OCI-LY1 (cell line): ENCODE measurements around the gene SASH3.

Experiments
- H2AFZ ChIP-seq: fragments of 200-600 bp; sonication (generic), shearing (Covaris generic); 2 replicates; pipeline ENCODE4 v1.6.0; 2014; ENCODE audit warnings: antibody characterized with exemption, mild to moderate bottlenecking, low read length
- H3F3A ChIP-seq: fragments of 200-600 bp; sonication (generic), shearing (Covaris generic); 2 replicates; pipeline ENCODE4 v1.6.0; 2014; ENCODE audit warnings: mild to moderate bottlenecking, antibody characterized with exemption, low read length, moderate library complexity; ENCODE audit not compliant: insufficient read depth
- H3K27ac ChIP-seq: fragments of 200-600 bp; sonication (generic); 2 replicates; pipeline ENCODE4 v1.5.1; 2014; ENCODE audit warnings: low read length, mixed run types, mild to moderate bottlenecking, low read depth; ENCODE audit not compliant: poor library complexity, severe bottlenecking
- H3K27me3 ChIP-seq: fragments of 200-600 bp; sonication (generic); 2 replicates; pipeline ENCODE4 v1.6.0; 2014; ENCODE audit warnings: antibody characterized with exemption, mild to moderate bottlenecking, low read length, moderate library complexity; ENCODE audit not compliant: insufficient read depth
- H3K36me3 ChIP-seq: fragments of 200-600 bp; sonication (generic); 2 replicates; pipeline ENCODE4 v1.6.1; 2014; ENCODE audit warnings: mild to moderate bottlenecking, antibody characterized with exemption, low read length, moderate library complexity, mixed read lengths; ENCODE audit not compliant: insufficient read depth
- H3K4me1 ChIP-seq: fragments of 200-600 bp; sonication (generic); 2 replicates; pipeline ENCODE4 v1.5.1; 2014; ENCODE audit warnings: mild to moderate bottlenecking, low read length, moderate library complexity; ENCODE audit not compliant: insufficient read depth, severe bottlenecking
- H3K4me2 ChIP-seq: fragments of 200-600 bp; sonication (generic), shearing (Covaris generic); 2 replicates; pipeline ENCODE4 v1.6.1; 2014; ENCODE audit warnings: low read length
- H3K4me3 ChIP-seq: fragments of 200-600 bp; sonication (generic); 2 replicates; pipeline ENCODE4 v1.5.1; 2014; ENCODE audit warnings: low read length, low read depth, mild to moderate bottlenecking, mixed read lengths; ENCODE audit not compliant: poor library complexity, severe bottlenecking
- H3K79me2 ChIP-seq: fragments of 200-600 bp; shearing (Covaris generic); 2 replicates; pipeline ENCODE4 v1.6.1; 2016; ENCODE audit warnings: mixed run types, low read length, mixed read lengths; ENCODE audit not compliant: insufficient read depth
- H3K9ac ChIP-seq: fragments of 200-600 bp; sonication (generic), shearing (Covaris generic); 2 replicates; pipeline ENCODE4 v1.6.1; 2014; ENCODE audit warnings: mild to moderate bottlenecking, low read length, mixed read lengths
- H3K9me2 ChIP-seq: fragments of 200-600 bp; sonication (generic), shearing (Covaris generic); 2 replicates; pipeline ENCODE4 v1.6.1; 2014; ENCODE audit warnings: low read depth, mild to moderate bottlenecking, low read length, mixed read lengths
- H3K9me3 ChIP-seq: fragments of 200-600 bp; shearing (Covaris generic); 2 replicates; pipeline ENCODE4 v1.6.1; 2014; ENCODE audit warnings: low read length, mixed read lengths
- H4K20me1 ChIP-seq: fragments of 200-600 bp; sonication (generic), shearing (Covaris generic); 2 replicates; pipeline ENCODE4 v1.6.0; 2016; ENCODE audit warnings: mild to moderate bottlenecking, low read length; ENCODE audit not compliant: insufficient read depth
- CTCF ChIP-seq: fragments of 200-600 bp; sonication (generic), shearing (Covaris generic); IDR thresholded peaks from 2 replicates; pipeline ENCODE4 v1.5.1; 2017; ENCODE audit warnings: mild to moderate bottlenecking, antibody characterized with exemption, low read length, moderate library complexity, mixed read lengths
- EZH2 ChIP-seq: fragments of 200-600 bp; sonication (generic), shearing (Covaris generic); IDR thresholded peaks from 2 replicates; pipeline ENCODE4 v1.8.0; 2017; ENCODE audit warnings: borderline replicate concordance, mixed run types, mild to moderate bottlenecking, antibody characterized with exemption, low read length, moderate library complexity, mixed read lengths

Gene SASH3

GRCh38 chrX:129830494-129830893 is 50.7 kb downstream of the SASH3 start:
- Histone ChIP-seq H2AFZ (no peak overlapping the region), H3K36me3 (peaks cover 27% of the 10 kb centered on the region), H3K4me3 (no peak overlapping the region), H3K9ac (no peak overlapping the region), H3K9me3 (no peaks in the 10 kb centered on the region), H3K4me1 (peaks cover 11% of the 10 kb centered on the region), H3K9me2 (no peaks in the 10 kb centered on the region), H3F3A (no peaks in the 10 kb centered on the region), H3K79me2 (no peaks in the 10 kb centered on the region), H3K27me3 (no peaks in the 10 kb centered on the region), H3K4me2 (no peak overlapping the region), H4K20me1 (no peaks in the 10 kb centered on the region), H3K27ac (no peak overlapping the region)
- TF ChIP-seq EZH2 = no peak
- no peak for TF ChIP-seq CTCF

- no peak overlapping the region for H3K27ac ChIP-seq
- peaks cover 27% of the 10 kb centered on the region for H3K36me3 ChIP-seq
- no peaks in the 10 kb centered on the region for H3K27me3 ChIP-seq
- no peak overlapping the region for H3K9ac ChIP-seq
- no peak for TF ChIP-seq CTCF
- TF ChIP-seq EZH2 = no peak
- peaks cover 3% of the 10 kb centered on the region for H3K4me1 ChIP-seq
- no peaks in the 10 kb centered on the region for H3F3A ChIP-seq
- no peaks in the 10 kb centered on the region for H3K9me3 ChIP-seq
- no peaks in the 10 kb centered on the region for H3K9me2 ChIP-seq
- no peaks in the 10 kb centered on the region for H3K79me2 ChIP-seq
- H3K4me2 ChIP-seq = no peak overlapping the region
- H3K4me3 ChIP-seq = no peak overlapping the region
- no peak overlapping the region for H2AFZ ChIP-seq
- no peaks in the 10 kb centered on the region for H4K20me1 ChIP-seq
These were observed 51.5 kb downstream of the SASH3 start for GRCh38 chrX:129831091-129831885.

- no peaks in the 10 kb centered on the region for H3K9me3 ChIP-seq
- no peak overlapping the region for H3K9ac ChIP-seq
- H3K79me2 ChIP-seq = no peaks in the 10 kb centered on the region
- H3K27ac ChIP-seq = no peak overlapping the region
- TF ChIP-seq EZH2 (no peak), CTCF (no peak)
- H3K4me3 ChIP-seq = no peak overlapping the region
- no peaks in the 10 kb centered on the region for H4K20me1 ChIP-seq
- no peaks in the 10 kb centered on the region for H3K27me3 ChIP-seq
- H3K9me2 ChIP-seq = no peaks in the 10 kb centered on the region
- no peaks in the 10 kb centered on the region for H3F3A ChIP-seq
- H3K4me2 ChIP-seq = no peak overlapping the region
- H2AFZ ChIP-seq = no peak overlapping the region
- peaks cover 36% of the 10 kb centered on the region for H3K36me3 ChIP-seq
- no peaks in the 10 kb centered on the region for H3K4me1 ChIP-seq
These were observed 53.6 kb downstream of the SASH3 start for GRCh38 chrX:129833153-129833990.
